H1 (cell line): ENCODE measurements around the gene WASL. TPM values are rescaled to one million over a fixed set of nuclear protein-coding genes. Genes with fewer than 3 reads are reported as not detected.

ENCODE experiments used
- CTCF ChIA-PET: fragments of 300-600 bp; sonication (Branson Sonifier 250); formaldehyde crosslinking; loops from one replicate; lab custom pipeline; 2021; ENCODE audit not compliant: partially characterized antibody; lab: Charles Lee
- POLR2A ChIA-PET: fragments of 300-600 bp; sonication (Branson Sonifier 250); formaldehyde crosslinking; loops from one replicate; lab custom pipeline; 2021; ENCODE audit warnings: inconsistent platforms; ENCODE audit not compliant: partially characterized antibody; lab: Charles Lee
- DNase-seq, 2 experiments: peaks; one replicate each; pipeline versions ENCODE4 v3.0.0 to v3.0.0-alpha.2; 2010 to 2022; ENCODE audit warnings: low spot score in 2 of 2, low read depth in 1 of 2, mixed read lengths in 1 of 2
- FAIRE-seq: peaks from 2 replicates; lab custom pipeline; 2011; peaks lifted over from hg19 to GRCh38; lab: Jason Lieb, UNC
- H2AFZ ChIP-seq: 2 replicates; pipeline ENCODE4 v1.8.1; 2012; ENCODE audit warnings: low read length, inconsistent platforms
- H2AK5ac ChIP-seq: 2 replicates; pipeline ENCODE4 v1.6.1; 2013; ENCODE audit warnings: low read depth, low read length
- H2BK120ac ChIP-seq: replicated peaks from 2 replicates; pipeline ENCODE3; 2013; ENCODE audit warnings: low read depth, low read length, inconsistent platforms
- H2BK12ac ChIP-seq: 2 replicates; pipeline ENCODE4 v1.6.1; 2013; ENCODE audit warnings: low read depth, low read length
- H2BK15ac ChIP-seq: 2 replicates; pipeline ENCODE4 v1.6.1; 2013; ENCODE audit warnings: low read length
- H2BK20ac ChIP-seq: 2 replicates; pipeline ENCODE4 v1.6.1; 2013; ENCODE audit warnings: low read length
- H2BK5ac ChIP-seq: 2 replicates; pipeline ENCODE4 v1.6.1; 2013; ENCODE audit warnings: low read depth, low read length
- H3K14ac ChIP-seq: 2 replicates; pipeline ENCODE4 v1.6.1; 2013; ENCODE audit warnings: inconsistent platforms; ENCODE audit not compliant: insufficient read length
- H3K18ac ChIP-seq: 2 replicates; pipeline ENCODE4 v1.6.1; 2013; ENCODE audit warnings: low read length; ENCODE audit errors: extremely low read depth
- H3K23ac ChIP-seq: 2 replicates; pipeline ENCODE4 v1.6.1; 2013; ENCODE audit warnings: inconsistent platforms; ENCODE audit not compliant: insufficient read length
- H3K23me2 ChIP-seq: 2 replicates; pipeline ENCODE4 v1.6.1; 2013; ENCODE audit warnings: low read depth, low read length
- H3K27ac ChIP-seq: 2 replicates; pipeline ENCODE4 v1.6.1; 2011; ENCODE audit warnings: low read depth, low read length, inconsistent platforms
- H3K27me3 ChIP-seq, 4 experiments: replicated peaks in 1 of 4; 1 replicate in 1 of 4; 2 replicates in 3 of 4; pipeline versions ENCODE4 v1.6.1 to v1.8.1; 2011 to 2013; ENCODE audit warnings: low read length in 3 of 4, mild to moderate bottlenecking in 3 of 4, inconsistent platforms in 2 of 4, mixed read lengths in 2 of 4, moderate library complexity in 1 of 4; ENCODE audit not compliant: control insufficient read depth in 3 of 4, insufficient read depth in 3 of 4; ENCODE audit errors: extremely low read depth in 1 of 4
- H3K36me3 ChIP-seq, 4 experiments: 2 replicates each; pipeline versions ENCODE4 v1.6.1 to v1.8.1; 2011 to 2013; ENCODE audit warnings: mild to moderate bottlenecking in 4 of 4, low read length in 3 of 4, moderate library complexity in 2 of 4, control low read depth in 1 of 4, inconsistent platforms in 1 of 4; ENCODE audit not compliant: insufficient read depth in 4 of 4, control insufficient read depth in 2 of 4
- H3K4ac ChIP-seq: replicated peaks from 2 replicates; pipeline ENCODE3; 2013; ENCODE audit warnings: low read length, low read depth, mixed read lengths, inconsistent platforms; ENCODE audit not compliant: insufficient read length
- H3K4me1 ChIP-seq, 4 experiments: replicated peaks in 1 of 4; 1 replicate in 1 of 4; 2 replicates in 3 of 4; pipeline versions ENCODE4 v1.6.1 to v1.8.1; 2011 to 2013; ENCODE audit warnings: low read length in 3 of 4, inconsistent platforms in 2 of 4, mixed read lengths in 1 of 4; ENCODE audit not compliant: insufficient read depth in 4 of 4, control insufficient read depth in 3 of 4
- H3K4me2 ChIP-seq, 2 experiments: 2 replicates each; pipeline versions ENCODE4 v1.6.1 to v1.8.1; 2011 to 2013; ENCODE audit warnings: low read depth in 2 of 2, low read length in 2 of 2, control low read depth in 1 of 2, inconsistent platforms in 1 of 2, mild to moderate bottlenecking in 1 of 2; ENCODE audit not compliant: insufficient read depth in 1 of 2
- H3K4me3 ChIP-seq, 4 experiments: fragments of 200-600, 300-600 bp in 1 of 4; sonication (generic), shearing (Covaris generic), sonication (Bioruptor Twin) in 1 of 4; 2 replicates each; pipeline versions ENCODE4 v1.5.1 to v1.8.1; 2011 to 2016; ENCODE audit warnings: low read length in 4 of 4, low read depth in 3 of 4, control low read depth in 2 of 4, inconsistent platforms in 2 of 4, mild to moderate bottlenecking in 2 of 4, mixed read lengths in 1 of 4, moderate library complexity in 1 of 4; ENCODE audit not compliant: insufficient read depth in 2 of 4; ENCODE audit errors: extremely low read depth in 1 of 4
- H3K56ac ChIP-seq: replicated peaks from 2 replicates; pipeline ENCODE3; 2013; ENCODE audit warnings: low read depth, mild to moderate bottlenecking, mixed read lengths, low read length, inconsistent platforms; ENCODE audit not compliant: insufficient read length
- H3K79me1 ChIP-seq: 2 replicates; pipeline ENCODE4 v1.6.1; 2013; ENCODE audit warnings: low read depth, low read length, control low read depth
- H3K79me2 ChIP-seq, 2 experiments: 2 replicates each; pipeline versions ENCODE4 v1.6.1 to v1.8.1; 2012 to 2013; ENCODE audit warnings: low read length in 2 of 2, mild to moderate bottlenecking in 2 of 2, inconsistent platforms in 1 of 2; ENCODE audit not compliant: insufficient read depth in 2 of 2, control insufficient read depth in 1 of 2
- H3K9ac ChIP-seq, 4 experiments: replicated peaks in 1 of 4; 1 replicate in 1 of 4; 2 replicates in 3 of 4; pipeline versions ENCODE4 v1.6.1 to v1.8.1; 2011 to 2013; ENCODE audit warnings: low read depth in 3 of 4, low read length in 3 of 4, control low read depth in 2 of 4, mild to moderate bottlenecking in 2 of 4, moderate library complexity in 2 of 4, inconsistent platforms in 1 of 4; ENCODE audit errors: extremely low read depth in 1 of 4
- H3K9me3 ChIP-seq, 2 experiments: 2 replicates each; pipeline versions ENCODE4 v1.6.1 to v1.8.1; 2012 to 2013; ENCODE audit warnings: mild to moderate bottlenecking in 2 of 2, moderate library complexity in 2 of 2, control low read depth in 1 of 2, inconsistent platforms in 1 of 2, low read depth in 1 of 2, low read length in 1 of 2, mixed read lengths in 1 of 2; ENCODE audit not compliant: insufficient read depth in 2 of 2
- H4K20me1 ChIP-seq, 2 experiments: replicated peaks in 1 of 2; 2 replicates each; pipeline versions ENCODE3 to v1.8.1; 2011 to 2013; ENCODE audit warnings: inconsistent platforms in 2 of 2, low read length in 2 of 2, mild to moderate bottlenecking in 1 of 2; ENCODE audit not compliant: insufficient read depth in 2 of 2, control insufficient read depth in 1 of 2
- H4K5ac ChIP-seq: 2 replicates; pipeline ENCODE4 v1.6.1; 2013; ENCODE audit warnings: low read length, low read depth, mixed read lengths, inconsistent platforms; ENCODE audit not compliant: insufficient read length
- H4K8ac ChIP-seq: 2 replicates; pipeline ENCODE4 v1.8.0; 2013; ENCODE audit warnings: mild to moderate bottlenecking, moderate library complexity, low read length, inconsistent platforms; ENCODE audit not compliant: insufficient read depth; ENCODE audit errors: extremely low read depth
- H4K91ac ChIP-seq: replicated peaks from 2 replicates; pipeline ENCODE3; 2013; ENCODE audit warnings: low read length, mixed read lengths, inconsistent platforms; ENCODE audit not compliant: insufficient read length
- BCL11A ChIP-seq, 2 experiments: IDR thresholded peaks; one replicate each; pipeline ENCODE4 v1.6.1; 2011; ENCODE audit warnings: low read depth in 2 of 2, low read length in 2 of 2, mild to moderate bottlenecking in 2 of 2
- CHD1 ChIP-seq: IDR thresholded peaks from 2 replicates; pipeline ENCODE4 v1.6.1; 2012; ENCODE audit warnings: low read depth, low read length, improper control_type of control experiment
- EP300 ChIP-seq, 2 experiments: IDR thresholded peaks; 1 replicate in 1 of 2; 2 replicates in 1 of 2; pipeline ENCODE4 v1.6.1; 2011 to 2012; ENCODE audit warnings: low read depth in 2 of 2, low read length in 2 of 2, mild to moderate bottlenecking in 2 of 2, borderline replicate concordance in 1 of 2, inconsistent platforms in 1 of 2, moderate library complexity in 1 of 2
- EZH2 ChIP-seq: fragments of 200-600 bp; sonication (generic); IDR thresholded peaks from 2 replicates; pipeline ENCODE4 v1.7.1; 2012; ENCODE audit warnings: low read depth, mild to moderate bottlenecking, moderate library complexity, low read length, inconsistent platforms; ENCODE audit not compliant: severe bottlenecking
- GABPA ChIP-seq: IDR thresholded peaks from 2 replicates; pipeline ENCODE4 v1.6.1; 2011; ENCODE audit warnings: mild to moderate bottlenecking, low read length, moderate library complexity, borderline replicate concordance; ENCODE audit not compliant: insufficient read depth
- NANOG ChIP-seq: IDR thresholded peaks from 2 replicates; pipeline ENCODE4 v1.6.1; 2011; ENCODE audit warnings: low read length, low read depth, mild to moderate bottlenecking, inconsistent platforms; ENCODE audit not compliant: insufficient read depth, poor library complexity, severe bottlenecking
- POLR2AphosphoS5 ChIP-seq: IDR thresholded peaks from 2 replicates; pipeline ENCODE4 v1.6.1; 2011; ENCODE audit warnings: low read depth, low read length
- RAD21 ChIP-seq, 2 experiments: IDR thresholded peaks in 1 of 2; conservative IDR thresholded peaks in 1 of 2; 2 replicates each; pipeline ENCODE4 v1.6.1; 2011; ENCODE audit warnings: low read depth in 2 of 2, low read length in 2 of 2, improper control_type of control experiment in 1 of 2, inconsistent platforms in 1 of 2, mild to moderate bottlenecking in 1 of 2, moderate library complexity in 1 of 2
- SIRT6 ChIP-seq: IDR thresholded peaks from one replicate; pipeline ENCODE4 v1.7.1; 2012; ENCODE audit warnings: low read length, inconsistent platforms
- SUZ12 ChIP-seq: fragments of 200-600 bp; sonication (generic); IDR thresholded peaks from 2 replicates; pipeline ENCODE4 v1.6.1; 2012; ENCODE audit warnings: mild to moderate bottlenecking, inconsistent platforms, low read length, moderate library complexity, mixed read lengths
- TAF7 ChIP-seq: optimal IDR thresholded peaks from 2 replicates; pipeline ENCODE3; 2011; ENCODE audit warnings: low read depth, mild to moderate bottlenecking, inconsistent platforms, low read length, moderate library complexity, borderline replicate concordance
- TCF12 ChIP-seq: IDR thresholded peaks from 2 replicates; pipeline ENCODE4 v1.6.1; 2011; ENCODE audit warnings: low read depth, mild to moderate bottlenecking, low read length
- WGBS, 2 experiments: shearing (Covaris generic) in 1 of 2; methylation state at CpG; one replicate each; pipeline versions ENCODE4 v1.1.6 to v1.1.7; 2013 to 2015; ENCODE audit warnings: low lambda C conversion rate in 2 of 2, mixed read lengths in 2 of 2, inconsistent platforms in 1 of 2, low coverage in 1 of 2, missing lambda C conversion rate in 1 of 2; ENCODE audit not compliant: insufficient replicate concordance in 2 of 2, insufficient coverage in 1 of 2, insufficient read length in 1 of 2; ENCODE audit errors: extremely low coverage in 1 of 2, missing lambda C conversion rate in 1 of 2; 5-methylcytosine and 5-hydroxymethylcytosine counted together
- polyA plus RNA-seq, 7 experiments: library from polyadenylated mRNA; depleted of rRNA in 3 of 7; stranded (reverse) in 5 of 7; unstranded in 2 of 7; fragments of >200 nt in 5 of 7; fragments of 200-250 nt in 2 of 7; gene quantifications; 1 replicate in 5 of 7; 2 replicates in 1 of 7; 4 replicates in 1 of 7; pipeline versions ENCODE4 v1.2.1 to v1.2.3, GENCODE V29; 2011 to 2013; ENCODE audit warnings: missing spikeins in 2 of 7, mixed read lengths in 2 of 7
- total RNA-seq: library from RNA; stranded (reverse); fragmentation: NEBNext Ultra II Directional; extraction: Animal tissue kit (Norgen Biotek cat#: 25700); gene quantifications from 2 replicates; pipeline ENCODE4 v1.2.1, GENCODE V29; 2021
- TF ChIP-seq, protein P1 (sequence below): IDR thresholded peaks from 2 replicates; pipeline ENCODE4 v1.6.1; 2012; ENCODE audit warnings: inconsistent platforms

WASL gene
- total and polyA plus RNA-seq, 2 of the 8 experiments (the other 6 are each of a cell fraction or from before 2014, with no cell fraction given) = 7.7 to 38.9 TPM

GRCh38 chr7:123745437-123745836, 3.4 kb downstream of the WASL start:
- Histone ChIP-seq H2BK120ac (no peak overlapping the region), H4K8ac (no peak overlapping the region), H3K23me2 (peaks cover 9% of the 10 kb centered on the region), H2BK12ac (no peak overlapping the region), H3K18ac (no peak overlapping the region), H4K91ac (no peak overlapping the region), H2AK5ac (no peak overlapping the region), H3K14ac (no peak overlapping the region), H3K27ac (no peak overlapping the region), H2BK5ac (no peak overlapping the region), H3K79me2 (peaks cover 43 to 87% of the 10 kb centered on the region in 2 experiments), H3K9me3 (no peaks in the 10 kb centered on the region), H2BK15ac (no peak overlapping the region), H4K20me1 (peaks cover 5 to 10% of the 10 kb centered on the region in 2 experiments), H3K4me2 (peak overlapping the region in 1 of 2 experiments; percentile 93; a peak in 2 of 4 replicates), H3K36me3 (no peaks in the 10 kb centered on the region; a peak in 1 of 8 replicates), H3K23ac (no peak overlapping the region), H2AFZ (no peak overlapping the region), H3K4me1 (peaks cover 0 to 25% (median under 1%) of the 10 kb centered on the region in 4 experiments; a peak in 4 of 7 replicates), H3K4me3 (peak overlapping the region in 2 of 4 experiments; percentile 12 to 98; a peak in 2 of 8 replicates), H3K79me1 (no peaks in the 10 kb centered on the region; the same call in 1 of the 2 replicates), H3K27me3 (no peaks in the 10 kb centered on the region), H3K56ac (no peak overlapping the region), H4K5ac (no peak overlapping the region), H3K9ac (no peak overlapping the region), H3K4ac (no peak overlapping the region), H2BK20ac (no peak overlapping the region)
- POLR2A ChIA-PET = interaction anchor here (1.6 kb wide), 2 partner anchors 8 to 17 kb away, joined by 4 read pairs; no protein-coding TSS in a partner anchor
- FAIRE-seq = no peak
- DNase-seq = no peak
- CTCF ChIA-PET = interaction anchor here (1.5 kb wide), 1 partner anchor 9 kb away, joined by 6 read pairs; no protein-coding TSS in a partner anchor
- 87% methylated on average over 2 of the region's 2 CpGs; no CpG with 5 or more reads in 1 of the 2 experiments for WGBS, 2 experiments
- TF ChIP-seq EZH2 = no peak
- no peak for TF ChIP-seq NANOG
- TF ChIP-seq BCL11A (IDR thresholded peaks at IDR 0.05; ENCODE audit: low read depth in 2 of 2, low read length in 2 of 2) = no peak
- TF ChIP-seq SIRT6 = no peak
- TF ChIP-seq, protein P1, sequence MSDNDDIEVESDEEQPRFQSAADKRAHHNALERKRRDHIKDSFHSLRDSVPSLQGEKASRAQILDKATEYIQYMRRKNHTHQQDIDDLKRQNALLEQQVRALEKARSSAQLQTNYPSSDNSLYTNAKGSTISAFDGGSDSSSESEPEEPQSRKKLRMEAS = no peak
- TF ChIP-seq POLR2AphosphoS5 = no peak
- TF ChIP-seq GABPA = no peak
- TF ChIP-seq TAF7 = no peak
- no peak for TF ChIP-seq EP300 (IDR thresholded peaks at IDR 0.05; ENCODE audit: borderline replicate concordance in 1 of 2, low read depth in 2 of 2, low read length in 2 of 2)
- no peak for TF ChIP-seq RAD21 (IDR thresholded peaks at IDR 0.05 in 1 of 2, conservative IDR thresholded peaks at IDR 0.05 in 1 of 2; ENCODE audit: low read depth in 2 of 2, low read length in 2 of 2)
- no peak for TF ChIP-seq SUZ12
- no peak for TF ChIP-seq TCF12
- no peak for TF ChIP-seq CHD1
